Liver (tissue), 9 donors: ENCODE results near the gene B3GNT2. TPM values are rescaled to one million over a fixed set of nuclear protein-coding genes. Genes with fewer than 3 reads are reported as not detected.

ENCODE experiments used
- DNase-seq: peaks from one replicate; pipeline ENCODE4 v3.0.0-alpha.2; 2017; ENCODE audit warnings: low spot score
- H3K27ac ChIP-seq, 2 donors: one replicate each; pipeline ENCODE4 v1.7.0; 2013; ENCODE audit warnings: inconsistent platforms in 2 of 2, low read length in 2 of 2, control low read depth in 1 of 2, low read depth in 1 of 2, mild to moderate bottlenecking in 1 of 2
- H3K27me3 ChIP-seq, 4 donors: one replicate each; pipeline versions ENCODE4 v1.6.1 to v1.7.0; 2013; ENCODE audit warnings: low read length in 3 of 4, inconsistent platforms in 1 of 4, mild to moderate bottlenecking in 1 of 4, moderate library complexity in 1 of 4; ENCODE audit not compliant: control insufficient read depth in 4 of 4, insufficient read depth in 4 of 4
- H3K36me3 ChIP-seq, 4 donors: one replicate each; pipeline versions ENCODE4 v1.6.1 to v1.7.0; 2013; ENCODE audit warnings: low read length in 3 of 4, mild to moderate bottlenecking in 3 of 4, low read depth in 1 of 4, moderate library complexity in 1 of 4; ENCODE audit not compliant: control insufficient read depth in 4 of 4, insufficient read depth in 3 of 4
- H3K4me1 ChIP-seq, 4 donors: one replicate each; pipeline versions ENCODE4 v1.6.1 to v1.7.0; 2013; ENCODE audit warnings: low read length in 3 of 4, mild to moderate bottlenecking in 3 of 4, moderate library complexity in 1 of 4; ENCODE audit not compliant: control insufficient read depth in 4 of 4, insufficient read depth in 4 of 4
- H3K4me3 ChIP-seq, 3 donors: one replicate each; pipeline versions ENCODE4 v1.6.1 to v1.7.0; 2013; ENCODE audit warnings: low read length in 3 of 3, control low read depth in 1 of 3, low read depth in 1 of 3, mild to moderate bottlenecking in 1 of 3
- H3K9ac ChIP-seq, 2 donors: one replicate each; pipeline ENCODE4 v1.7.0; 2013; ENCODE audit warnings: low read length in 2 of 2, mild to moderate bottlenecking in 2 of 2, moderate library complexity in 2 of 2, control low read depth in 1 of 2, low read depth in 1 of 2
- H3K9me3 ChIP-seq, 4 donors: one replicate each; pipeline versions ENCODE4 v1.6.1 to v1.7.0; 2013; ENCODE audit warnings: low read length in 3 of 4; ENCODE audit not compliant: control insufficient read depth in 4 of 4
- ATF3 ChIP-seq: IDR thresholded peaks from 2 replicates; pipeline ENCODE4 v1.6.1; 2016; ENCODE audit warnings: antibody characterized with exemption
- EGR1 ChIP-seq, 2 donors: IDR thresholded peaks; 2 replicates each; pipeline ENCODE4 v1.6.1; 2016 to 2018; ENCODE audit warnings: antibody characterized with exemption in 2 of 2, low read depth in 2 of 2
- FOXA1 ChIP-seq: IDR thresholded peaks from 2 replicates; pipeline ENCODE4 v1.6.1; 2016; ENCODE audit warnings: antibody characterized with exemption
- FOXA2 ChIP-seq: IDR thresholded peaks from 2 replicates; pipeline ENCODE4 v1.6.1; 2016; ENCODE audit warnings: antibody characterized with exemption
- GABPA ChIP-seq, 2 donors: IDR thresholded peaks in 1 of 2; conservative IDR thresholded peaks in 1 of 2; 2 replicates each; pipeline ENCODE4 v1.6.1; 2016; ENCODE audit warnings: antibody characterized with exemption in 2 of 2, mild to moderate bottlenecking in 1 of 2, moderate library complexity in 1 of 2
- HNF4A ChIP-seq, 2 donors: conservative IDR thresholded peaks; 2 replicates each; pipeline ENCODE4 v1.6.1; 2016; ENCODE audit warnings: antibody characterized with exemption in 2 of 2, mild to moderate bottlenecking in 2 of 2
- HNF4G ChIP-seq: IDR thresholded peaks from 2 replicates; pipeline ENCODE4 v1.6.1; 2016; ENCODE audit warnings: antibody characterized with exemption
- MAX ChIP-seq: IDR thresholded peaks from 2 replicates; pipeline ENCODE4 v1.6.1; 2016; ENCODE audit warnings: antibody characterized with exemption
- NR2F2 ChIP-seq: IDR thresholded peaks from 2 replicates; pipeline ENCODE4 v1.6.1; 2016; ENCODE audit warnings: antibody characterized with exemption
- RAD21 ChIP-seq, 2 donors: IDR thresholded peaks; 2 replicates each; pipeline ENCODE4 v1.6.1; 2016; ENCODE audit warnings: antibody characterized with exemption in 2 of 2, mild to moderate bottlenecking in 2 of 2
- RXRA ChIP-seq, 2 donors: IDR thresholded peaks; 2 replicates each; pipeline ENCODE4 v1.6.1; 2017 to 2018; ENCODE audit warnings: antibody characterized with exemption in 2 of 2, mild to moderate bottlenecking in 1 of 2
- SP1 ChIP-seq: IDR thresholded peaks from 2 replicates; pipeline ENCODE4 v1.6.1; 2018; ENCODE audit warnings: antibody characterized with exemption, mild to moderate bottlenecking
- TAF1 ChIP-seq: conservative IDR thresholded peaks from 2 replicates; pipeline ENCODE4 v1.6.1; 2016; ENCODE audit warnings: antibody characterized with exemption, mild to moderate bottlenecking
- YY1 ChIP-seq: IDR thresholded peaks from 2 replicates; pipeline ENCODE4 v1.6.1; 2016; ENCODE audit warnings: antibody characterized with exemption, mild to moderate bottlenecking
- WGBS: extraction: QIAGEN DNeasy Blood & Tissue Kit; methylation state at CpG from one replicate; pipeline ENCODE4 v1.1.7; 2013; 5-methylcytosine and 5-hydroxymethylcytosine counted together
- polyA plus RNA-seq, 2 donors: library from polyadenylated mRNA; stranded (reverse) in 1 of 2; unstranded in 1 of 2; fragments of 200-250 nt in 1 of 2; fragments of >200 nt in 1 of 2; fragmentation: Nextera tagmentation in 1 of 2; extraction: Ambion mirVana in 1 of 2; gene quantifications; one replicate each; pipeline versions ENCODE4 v1.2.1 to v1.2.3, GENCODE V29; 2013 to 2015
- total RNA-seq, 2 donors: library from RNA; depleted of rRNA; stranded (reverse); fragments of >200 nt; gene quantifications; one replicate each; pipeline ENCODE4 v1.2.3, GENCODE V29; 2014
- TF ChIP-seq, protein P1 (sequence below): IDR thresholded peaks from 2 replicates; pipeline ENCODE4 v1.6.1; 2016; ENCODE audit warnings: antibody characterized with exemption
- TF ChIP-seq, protein P2 (sequence below): fragments of 150-350 bp; IDR thresholded peaks from 2 replicates; pipeline ENCODE4 v1.5.1; 2017; ENCODE audit warnings: improper control_type of control experiment, low read depth, low read length; ENCODE audit not compliant: missing input control
- donor health status: healthy.
- donor health status: healthy.
- donor health status: healthy.
- donor health status: healthy.
- donor health status: healthy.

The B3GNT2 gene
- total and polyA plus RNA-seq, 4 donors, result 6.4 to 20.2 (median 14.2) TPM

- WGBS, result 86% methylated on average over 11 of the region's 11 CpGs
- H3K9me3 ChIP-seq, result no peaks in the 10 kb centered on the region
- H3K4me1 ChIP-seq, result no peaks in the 10 kb centered on the region
- H3K27me3 ChIP-seq, result no peaks in the 10 kb centered on the region
- H3K36me3 ChIP-seq, result peaks cover 2 to 6% (median 4%) of the 10 kb centered on the region in 4 donors
- H3K27ac ChIP-seq, result no peak overlapping the region
- TF ChIP-seq FOXA1 (no peak), SP1 (no peak), NR2F2 (no peak), TAF1 (no peak), HNF4G (no peak), RXRA (IDR thresholded peaks at IDR 0.05) (no peak), FOXA2 (no peak), ATF3 (no peak), HNF4A (conservative IDR thresholded peaks at IDR 0.05) (no peak), YY1 (no peak), MAX (no peak), GABPA (IDR thresholded peaks at IDR 0.05 in 1 of 2, conservative IDR thresholded peaks at IDR 0.05 in 1 of 2) (no peak), RAD21 (IDR thresholded peaks at IDR 0.05) (no peak), EGR1 (IDR thresholded peaks at IDR 0.05; ENCODE audit: low read depth in 2 of 2) (no peak)
- TF ChIP-seq, protein P1, sequence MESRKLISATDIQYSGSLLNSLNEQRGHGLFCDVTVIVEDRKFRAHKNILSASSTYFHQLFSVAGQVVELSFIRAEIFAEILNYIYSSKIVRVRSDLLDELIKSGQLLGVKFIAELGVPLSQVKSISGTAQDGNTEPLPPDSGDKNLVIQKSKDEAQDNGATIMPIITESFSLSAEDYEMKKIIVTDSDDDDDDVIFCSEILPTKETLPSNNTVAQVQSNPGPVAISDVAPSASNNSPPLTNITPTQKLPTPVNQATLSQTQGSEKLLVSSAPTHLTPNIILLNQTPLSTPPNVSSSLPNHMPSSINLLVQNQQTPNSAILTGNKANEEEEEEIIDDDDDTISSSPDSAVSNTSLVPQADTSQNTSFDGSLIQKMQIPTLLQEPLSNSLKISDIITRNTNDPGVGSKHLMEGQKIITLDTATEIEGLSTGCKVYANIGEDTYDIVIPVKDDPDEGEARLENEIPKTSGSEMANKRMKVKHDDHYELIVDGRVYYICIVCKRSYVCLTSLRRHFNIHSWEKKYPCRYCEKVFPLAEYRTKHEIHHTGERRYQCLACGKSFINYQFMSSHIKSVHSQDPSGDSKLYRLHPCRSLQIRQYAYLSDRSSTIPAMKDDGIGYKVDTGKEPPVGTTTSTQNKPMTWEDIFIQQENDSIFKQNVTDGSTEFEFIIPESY, result no peak
- TF ChIP-seq, protein P2, sequence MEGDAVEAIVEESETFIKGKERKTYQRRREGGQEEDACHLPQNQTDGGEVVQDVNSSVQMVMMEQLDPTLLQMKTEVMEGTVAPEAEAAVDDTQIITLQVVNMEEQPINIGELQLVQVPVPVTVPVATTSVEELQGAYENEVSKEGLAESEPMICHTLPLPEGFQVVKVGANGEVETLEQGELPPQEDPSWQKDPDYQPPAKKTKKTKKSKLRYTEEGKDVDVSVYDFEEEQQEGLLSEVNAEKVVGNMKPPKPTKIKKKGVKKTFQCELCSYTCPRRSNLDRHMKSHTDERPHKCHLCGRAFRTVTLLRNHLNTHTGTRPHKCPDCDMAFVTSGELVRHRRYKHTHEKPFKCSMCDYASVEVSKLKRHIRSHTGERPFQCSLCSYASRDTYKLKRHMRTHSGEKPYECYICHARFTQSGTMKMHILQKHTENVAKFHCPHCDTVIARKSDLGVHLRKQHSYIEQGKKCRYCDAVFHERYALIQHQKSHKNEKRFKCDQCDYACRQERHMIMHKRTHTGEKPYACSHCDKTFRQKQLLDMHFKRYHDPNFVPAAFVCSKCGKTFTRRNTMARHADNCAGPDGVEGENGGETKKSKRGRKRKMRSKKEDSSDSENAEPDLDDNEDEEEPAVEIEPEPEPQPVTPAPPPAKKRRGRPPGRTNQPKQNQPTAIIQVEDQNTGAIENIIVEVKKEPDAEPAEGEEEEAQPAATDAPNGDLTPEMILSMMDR, result no peak
- H3K9ac ChIP-seq, result no peak overlapping the region
- H3K4me3 ChIP-seq, result no peak overlapping the region
- no peak for DNase-seq
These were observed 33.2 kb downstream of the B3GNT2 start for GRCh38 chr2:62229082-62229605.

GRCh38 chr2:62231541-62231940, 35.6 kb downstream of the B3GNT2 start:
- Histone ChIP-seq H3K9ac (no peak overlapping the region), H3K27ac (no peak overlapping the region), H3K4me3 (no peak overlapping the region), H3K27me3 (no peaks in the 10 kb centered on the region), H3K4me1 (no peaks in the 10 kb centered on the region), H3K9me3 (no peaks in the 10 kb centered on the region), H3K36me3 (no peaks in the 10 kb centered on the region)
- TF ChIP-seq, protein P1, result no peak
- TF ChIP-seq MAX, result no peak
- TF ChIP-seq ATF3, result no peak
- TF ChIP-seq SP1, result no peak
- TF ChIP-seq HNF4G, result no peak
- TF ChIP-seq YY1, result no peak
- no peak for TF ChIP-seq RXRA (IDR thresholded peaks at IDR 0.05)
- WGBS, result 94% methylated on average over 4 of the region's 4 CpGs
- no peak for DNase-seq
